Measurements from ENCODE around the gene PIGX. TPM values are rescaled to one million over a fixed set of nuclear protein-coding genes. Genes with fewer than 3 reads are reported as not detected.

PIGX gene
- total RNA-seq, 1 donor from 2014 or later: 20.1 TPM

GRCh38 chr3:196772102-196772501 lies 59.9 kb downstream of the PIGX start:
- no peaks in the 10 kb centered on the region for H3K27me3 Mint-ChIP-seq (ENCODE audit: unreplicated experiment)
- H3K4me1 Mint-ChIP-seq (ENCODE audit: low read depth, unreplicated experiment): peaks cover 24% of the 10 kb centered on the region
- no peak for TF ChIP-seq CTCF (IDR thresholded peaks at IDR 0.05; ENCODE audit: partially characterized antibody, unreplicated experiment)
- peak overlapping the region; percentile 31 for H3K4me3 Mint-ChIP-seq (ENCODE audit: unreplicated experiment)
- peaks cover 6% of the 10 kb centered on the region for H3K9me3 Mint-ChIP-seq (ENCODE audit: unreplicated experiment)
- no peaks in the 10 kb centered on the region for H3K36me3 Mint-ChIP-seq (ENCODE audit: unreplicated experiment)
- DNase-seq: no peak
- peak overlapping the region; percentile 74 for H3K27ac Mint-ChIP-seq (ENCODE audit: unreplicated experiment)

- peaks cover 6% of the 10 kb centered on the region for H3K9me3 Mint-ChIP-seq (ENCODE audit: unreplicated experiment)
- no peak overlapping the region for H3K4me3 Mint-ChIP-seq (ENCODE audit: unreplicated experiment)
- H3K27ac Mint-ChIP-seq (ENCODE audit: unreplicated experiment): no peak overlapping the region
- no peak for TF ChIP-seq CTCF (IDR thresholded peaks at IDR 0.05; ENCODE audit: partially characterized antibody, unreplicated experiment)
- no peak for DNase-seq
- H3K4me1 Mint-ChIP-seq (ENCODE audit: low read depth, unreplicated experiment): peaks cover 27% of the 10 kb centered on the region
- no peaks in the 10 kb centered on the region for H3K27me3 Mint-ChIP-seq (ENCODE audit: unreplicated experiment)
- no peaks in the 10 kb centered on the region for H3K36me3 Mint-ChIP-seq (ENCODE audit: unreplicated experiment)
Measured at GRCh38 chr3:196772897-196773296, 60.7 kb downstream of the PIGX start.

- no peaks in the 10 kb centered on the region for H3K27me3 Mint-ChIP-seq (ENCODE audit: unreplicated experiment)
- H3K4me3 Mint-ChIP-seq (ENCODE audit: unreplicated experiment): no peak overlapping the region
- H3K36me3 Mint-ChIP-seq (ENCODE audit: unreplicated experiment): no peaks in the 10 kb centered on the region
- no peak for TF ChIP-seq CTCF (IDR thresholded peaks at IDR 0.05; ENCODE audit: partially characterized antibody, unreplicated experiment)
- peaks cover 30% of the 10 kb centered on the region for H3K4me1 Mint-ChIP-seq (ENCODE audit: low read depth, unreplicated experiment)
- no peak overlapping the region for H3K27ac Mint-ChIP-seq (ENCODE audit: unreplicated experiment)
- no peak for DNase-seq
- peaks cover 6% of the 10 kb centered on the region for H3K9me3 Mint-ChIP-seq (ENCODE audit: unreplicated experiment)
Measured at GRCh38 chr3:196774191-196774820, 62.1 kb downstream of the PIGX start.

- H3K4me1 Mint-ChIP-seq (ENCODE audit: low read depth, unreplicated experiment): peaks cover 30% of the 10 kb centered on the region
- DNase-seq: no peak
Measured at GRCh38 chr3:196774848-196775422, 62.8 kb downstream of the PIGX start.

More at GRCh38 chr3:196774848-196775422, 62.8 kb downstream of the PIGX start:
- no peak for TF ChIP-seq CTCF (IDR thresholded peaks at IDR 0.05; ENCODE audit: partially characterized antibody, unreplicated experiment)
- H3K9me3 Mint-ChIP-seq (ENCODE audit: unreplicated experiment): peaks cover 7% of the 10 kb centered on the region
- H3K4me3 Mint-ChIP-seq (ENCODE audit: unreplicated experiment): no peak overlapping the region
- H3K27me3 Mint-ChIP-seq (ENCODE audit: unreplicated experiment): no peaks in the 10 kb centered on the region
- H3K27ac Mint-ChIP-seq (ENCODE audit: unreplicated experiment): no peak overlapping the region
- H3K36me3 Mint-ChIP-seq (ENCODE audit: unreplicated experiment): peaks cover 2% of the 10 kb centered on the region

Data from glutamatergic neuron (in vitro differentiated cells).